GM12878 (cell line): ENCODE data around the gene SCG3. TPM values are rescaled to one million over a fixed set of nuclear protein-coding genes. Genes with fewer than 3 reads are reported as not detected.

Source experiments
- BCLAF1 ChIP-seq: fragments of 450-650 bp; IDR thresholded peaks from 2 replicates; pipeline ENCODE4 v1.6.1; 2017; ENCODE audit warnings: antibody characterized with exemption, mild to moderate bottlenecking, moderate library complexity
- E2F8 ChIP-seq: fragments of 450-650 bp; IDR thresholded peaks from 2 replicates; pipeline ENCODE4 v1.6.1; 2018; ENCODE audit warnings: mild to moderate bottlenecking, low read depth, moderate library complexity; ENCODE audit not compliant: partially characterized antibody
- HDAC6 ChIP-seq: fragments of 200-600 bp; sonication (generic); IDR thresholded peaks from one replicate; pipeline ENCODE4 v1.8.0; 2017; ENCODE audit warnings: antibody characterized with exemption; ENCODE audit not compliant: unreplicated experiment
- MTA2 ChIP-seq: fragments of 450-650 bp; IDR thresholded peaks from 2 replicates; pipeline ENCODE4 v1.6.1; 2016; ENCODE audit warnings: low read depth, mild to moderate bottlenecking, moderate library complexity
- NFYA ChIP-seq: IDR thresholded peaks from 2 replicates; pipeline ENCODE4 v1.6.1; 2011; ENCODE audit warnings: low read depth, mild to moderate bottlenecking, low read length, improper control_type of control experiment, borderline replicate concordance
- POU2F2 ChIP-seq: IDR thresholded peaks from 3 replicates; pipeline ENCODE4 v1.6.1; 2011; ENCODE audit warnings: low read depth, mild to moderate bottlenecking, low read length, borderline replicate concordance
- RELB ChIP-seq: fragments of 450-650 bp; IDR thresholded peaks from 2 replicates; pipeline ENCODE4 v1.6.1; 2017; ENCODE audit warnings: low read depth, mild to moderate bottlenecking, moderate library complexity
- SKIL ChIP-seq: fragments of 450-650 bp; IDR thresholded peaks from 2 replicates; pipeline ENCODE4 v1.6.1; 2017; ENCODE audit warnings: mild to moderate bottlenecking, low read depth, inconsistent platforms; ENCODE audit not compliant: poor library complexity, severe bottlenecking
- SMARCA5 ChIP-seq: fragments of 450-650 bp; IDR thresholded peaks from 2 replicates; pipeline ENCODE4 v1.6.1; 2017; ENCODE audit warnings: mild to moderate bottlenecking
- TCF12 ChIP-seq: IDR thresholded peaks from 2 replicates; pipeline ENCODE4 v1.6.1; 2011; ENCODE audit warnings: low read depth, mild to moderate bottlenecking, low read length
- ZBTB40 ChIP-seq: fragments of 450-650 bp; IDR thresholded peaks from 2 replicates; pipeline ENCODE4 v1.6.1; 2016; ENCODE audit warnings: mild to moderate bottlenecking, moderate library complexity, borderline replicate concordance
- ZNF274 ChIP-seq: IDR thresholded peaks from one replicate; pipeline ENCODE4 v1.8.0; 2011; ENCODE audit not compliant: insufficient read length, insufficient read depth
- polyA plus RNA-seq, 11 experiments: library from polyadenylated mRNA; depleted of rRNA in 4 of 11; unstranded in 6 of 11; stranded (reverse) in 5 of 11; fragments of >200 nt; fragmentation: Nextera tagmentation in 4 of 11; fragmentation: Illumina TruSeq in 1 of 11; extraction: Ambion mirVana in 4 of 11; extraction: Trizol in 1 of 11; gene quantifications; 1 replicate in 1 of 11; 2 replicates in 10 of 11; pipeline versions ENCODE4 v1.2.1 to v1.2.3, GENCODE V29; 2011 to 2016; ENCODE audit warnings: inconsistent platforms in 2 of 11, missing spikeins in 2 of 11, low read depth in 1 of 11
- total RNA-seq, 4 experiments: library from RNA; depleted of rRNA in 3 of 4; stranded (reverse); fragments of >200 nt in 3 of 4; fragmentation: Illumina TruSeq in 1 of 4; extraction: Trizol in 1 of 4; gene quantifications; 2 replicates each; pipeline versions ENCODE4 v1.2.1 to v1.2.3, GENCODE V29; 2013 to 2021

The SCG3 gene
- total and polyA plus RNA-seq, 10 of the 15 experiments (the other 5 are each of a cell fraction or from before 2014, with no cell fraction given), result 0.03 to 0.15 (median 0.04) TPM; not detected in 7

- TF ChIP-seq RELB, result no peak
- 0 out of 2 replicates have a peak, but pooled peaks have one; percentile 12 for TF ChIP-seq SMARCA5
- no peak for TF ChIP-seq ZBTB40
- no peak for TF ChIP-seq NFYA
- TF ChIP-seq TCF12, result no peak
- no peak for TF ChIP-seq HDAC6
- TF ChIP-seq MTA2, result no peak
- TF ChIP-seq BCLAF1, result no peak
- peak; percentile 39 for TF ChIP-seq SKIL
- no peak for TF ChIP-seq ZNF274
- no peak for TF ChIP-seq E2F8
- TF ChIP-seq POU2F2, result no peak
Measured at GRCh38 chr15:51649659-51650521, 31.4 kb upstream of the SCG3 start (continued).
